ENCODE results near the gene KIF26B. TPM values are rescaled to one million over a fixed set of nuclear protein-coding genes. Genes with fewer than 3 reads are reported as not detected.
"Not testable (repeated sequence)": the region's sequence is repeated elsewhere in the genome, so short reads cannot be mapped to it uniquely, and the experiment has no call there.

The KIF26B gene
- total RNA-seq, 2 experiments from 2014 or later = 0.60 to 0.84 TPM

- peak; percentile 81 for DNase-seq
- Mint-ChIP-seq H3K36me3 (peaks cover 2% of the 10 kb centered on the region), H3K4me1 (peaks cover 32% of the 10 kb centered on the region), H3K4me3 (no peak overlapping the region), H3K27ac (peak overlapping the region; percentile 71), H3K27me3 (peaks cover 8% of the 10 kb centered on the region), H3K9me3 (peaks cover 3% of the 10 kb centered on the region)
Measured at GRCh38 chr1:245332513-245332912, 177.7 kb downstream of the KIF26B start.

GRCh38 chr1:245334235-245334634 is 179.4 kb downstream of the KIF26B start:
- Mint-ChIP-seq H3K4me1 (peaks cover 38% of the 10 kb centered on the region), H3K36me3 (peaks cover 2% of the 10 kb centered on the region), H3K27ac (no peak overlapping the region), H3K4me3 (no peak overlapping the region), H3K9me3 (peaks cover 3% of the 10 kb centered on the region), H3K27me3 (peaks cover 8% of the 10 kb centered on the region)
- DNase-seq = no peak

- Mint-ChIP-seq H3K4me1 (peaks cover 37% of the 10 kb centered on the region), H3K27ac (no peak overlapping the region), H3K36me3 (peaks cover 2% of the 10 kb centered on the region), H3K4me3 (no peak overlapping the region), H3K27me3 (peaks cover 6% of the 10 kb centered on the region), H3K9me3 (peaks cover 3% of the 10 kb centered on the region)
- DNase-seq = no peak
Measured at GRCh38 chr1:245334827-245335490, 180.2 kb downstream of the KIF26B start.

- H3K9me3 Mint-ChIP-seq, DNase-seq, H3K27me3 Mint-ChIP-seq, H3K4me3 Mint-ChIP-seq, H3K27ac Mint-ChIP-seq, H3K36me3 Mint-ChIP-seq: not testable (repeated sequence)
- H3K4me1 Mint-ChIP-seq = peaks cover 35% of the 10 kb centered on the region
Measured at GRCh38 chr1:245335684-245336083, 180.9 kb downstream of the KIF26B start.

GRCh38 chr1:245336149-245336983 is 181.6 kb downstream of the KIF26B start:
- no peak for DNase-seq
- peaks cover 3% of the 10 kb centered on the region for H3K9me3 Mint-ChIP-seq
- peaks cover 2% of the 10 kb centered on the region for H3K36me3 Mint-ChIP-seq
- H3K4me1 Mint-ChIP-seq = peaks cover 32% of the 10 kb centered on the region
- H3K27me3 Mint-ChIP-seq = peaks cover 4% of the 10 kb centered on the region
- H3K27ac Mint-ChIP-seq = no peak overlapping the region
- no peak overlapping the region for H3K4me3 Mint-ChIP-seq

GRCh38 chr1:245336984-245337355 is 182.2 kb downstream of the KIF26B start:
- H3K4me1 Mint-ChIP-seq = peaks cover 29% of the 10 kb centered on the region
- not testable (repeated sequence) for DNase-seq, H3K4me3 Mint-ChIP-seq, H3K9me3 Mint-ChIP-seq, H3K36me3 Mint-ChIP-seq, H3K27ac Mint-ChIP-seq, H3K27me3 Mint-ChIP-seq

GRCh38 chr1:245337829-245338484 is 183.2 kb downstream of the KIF26B start:
- H3K27ac Mint-ChIP-seq = peak overlapping the region; percentile 39
- peaks cover 4% of the 10 kb centered on the region for H3K27me3 Mint-ChIP-seq
- H3K4me1 Mint-ChIP-seq = peaks cover 19% of the 10 kb centered on the region

GRCh38 chr1:245338485-245338877 is 183.7 kb downstream of the KIF26B start:
- no peak overlapping the region for H3K4me3 Mint-ChIP-seq
- no peak overlapping the region for H3K27ac Mint-ChIP-seq
- peaks cover 4% of the 10 kb centered on the region for H3K27me3 Mint-ChIP-seq
- peaks cover 16% of the 10 kb centered on the region for H3K4me1 Mint-ChIP-seq
- DNase-seq = no peak
- no peaks in the 10 kb centered on the region for H3K9me3 Mint-ChIP-seq
- no peaks in the 10 kb centered on the region for H3K36me3 Mint-ChIP-seq

More at GRCh38 chr1:245337829-245338484, 183.2 kb downstream of the KIF26B start:
- H3K9me3 Mint-ChIP-seq = no peaks in the 10 kb centered on the region
- DNase-seq = no peak
- H3K36me3 Mint-ChIP-seq = no peaks in the 10 kb centered on the region
- peak overlapping the region; percentile 13 for H3K4me3 Mint-ChIP-seq

GRCh38 chr1:245341743-245342142 is 187.0 kb downstream of the KIF26B start:
- Mint-ChIP-seq H3K27me3 (no peaks in the 10 kb centered on the region), H3K36me3 (no peaks in the 10 kb centered on the region), H3K4me3 (no peak overlapping the region), H3K4me1 (peaks cover 9% of the 10 kb centered on the region), H3K27ac (no peak overlapping the region), H3K9me3 (no peaks in the 10 kb centered on the region)
- DNase-seq = no peak

GRCh38 chr1:245345191-245345884 is 190.6 kb downstream of the KIF26B start:
- Mint-ChIP-seq H3K27ac (no peak overlapping the region), H3K4me1 (peaks cover 1% of the 10 kb centered on the region), H3K27me3 (peaks cover 3% of the 10 kb centered on the region), H3K36me3 (no peaks in the 10 kb centered on the region), H3K9me3 (no peaks in the 10 kb centered on the region), H3K4me3 (no peak overlapping the region)
- DNase-seq = no peak

GRCh38 chr1:245348626-245349025 is 193.8 kb downstream of the KIF26B start:
- Mint-ChIP-seq H3K4me1 (peaks cover 2% of the 10 kb centered on the region), H3K36me3 (no peaks in the 10 kb centered on the region), H3K9me3 (no peaks in the 10 kb centered on the region), H3K4me3 (no peak overlapping the region), H3K27me3 (peaks cover 3% of the 10 kb centered on the region), H3K27ac (no peak overlapping the region)
- DNase-seq = no peak

GRCh38 chr1:245353411-245353810 is 198.6 kb downstream of the KIF26B start:
- Mint-ChIP-seq H3K4me3 (no peak overlapping the region), H3K27me3 (peaks cover 3% of the 10 kb centered on the region), H3K27ac (no peak overlapping the region), H3K9me3 (no peaks in the 10 kb centered on the region), H3K4me1 (peaks cover 9% of the 10 kb centered on the region), H3K36me3 (no peaks in the 10 kb centered on the region)
- no peak for DNase-seq

- H3K27ac Mint-ChIP-seq = no peak overlapping the region
- no peak overlapping the region for H3K4me3 Mint-ChIP-seq
- H3K4me1 Mint-ChIP-seq = peaks cover 9% of the 10 kb centered on the region
- H3K9me3 Mint-ChIP-seq = no peaks in the 10 kb centered on the region
- no peak for DNase-seq
- no peaks in the 10 kb centered on the region for H3K36me3 Mint-ChIP-seq
- no peaks in the 10 kb centered on the region for H3K27me3 Mint-ChIP-seq
Measured at GRCh38 chr1:245353915-245354775, 199.4 kb downstream of the KIF26B start.
